ENCODE data around the gene UBB. TPM values are rescaled to one million over a fixed set of nuclear protein-coding genes. Genes with fewer than 3 reads are reported as not detected.
A peak's percentile ranks its signal among the peaks of the same experiment; 100 is the strongest.

The UBB gene
- total RNA-seq, 1 donor from 2014 or later: 475 TPM

DNA sequence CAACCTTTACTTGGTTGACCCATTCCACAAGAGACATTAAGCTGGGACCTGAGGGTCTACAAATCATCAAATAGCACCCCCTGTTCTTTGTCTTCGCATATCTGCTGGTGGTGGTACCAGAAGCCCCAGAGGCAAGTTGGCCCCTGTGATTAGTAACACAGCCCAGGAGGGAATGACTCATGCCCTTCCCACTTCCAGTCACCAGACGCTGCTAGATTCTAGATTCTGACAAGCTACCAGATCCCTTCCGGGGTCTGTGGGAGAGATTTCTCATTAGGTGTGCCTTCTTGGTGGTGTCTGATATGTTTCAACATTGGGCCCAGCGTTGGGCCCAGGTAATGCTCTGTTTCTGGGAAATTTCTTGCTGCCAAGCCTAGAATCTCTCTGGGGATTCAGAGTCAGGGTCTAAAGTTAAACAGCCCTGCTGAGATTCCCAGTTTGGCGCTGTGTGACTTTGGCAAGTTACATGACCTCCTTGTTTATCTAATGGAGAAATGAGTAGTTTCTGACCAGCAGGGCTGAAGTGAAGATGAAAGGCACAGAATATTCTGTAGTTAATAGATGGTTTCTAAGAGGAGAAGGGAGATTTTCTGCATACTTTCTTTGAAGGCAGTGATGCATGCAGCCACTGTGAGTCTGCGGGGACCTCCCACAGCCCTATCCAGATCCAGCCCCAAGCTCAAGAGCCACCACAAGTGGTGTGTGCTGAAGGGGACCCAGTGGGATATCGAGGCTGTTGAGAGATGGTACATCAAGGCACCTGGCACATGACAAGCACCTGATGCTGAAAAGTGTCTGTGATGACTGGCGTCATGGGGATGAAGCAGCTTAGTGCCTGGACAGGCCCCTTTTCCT, 38.4 kb downstream of the UBB start:
- peak; percentile 38 for ATAC-seq

DNA sequence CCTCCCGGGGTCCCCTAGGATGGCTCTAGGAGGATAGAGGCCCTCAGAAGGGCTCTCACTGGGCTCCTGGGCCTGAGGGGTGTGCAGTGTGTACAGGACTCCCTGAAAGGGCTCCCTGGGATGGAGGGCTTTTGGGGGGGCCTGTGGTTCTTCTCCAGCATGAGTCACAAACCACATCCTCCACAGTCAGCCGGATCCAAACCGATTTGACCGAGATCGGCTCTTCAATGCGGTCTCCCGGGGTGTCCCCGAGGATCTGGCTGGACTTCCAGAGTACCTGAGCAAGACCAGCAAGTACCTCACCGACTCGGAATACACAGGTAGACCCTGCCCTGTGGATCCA, 39.0 kb downstream of the UBB start:
- no peak for ATAC-seq

DNA sequence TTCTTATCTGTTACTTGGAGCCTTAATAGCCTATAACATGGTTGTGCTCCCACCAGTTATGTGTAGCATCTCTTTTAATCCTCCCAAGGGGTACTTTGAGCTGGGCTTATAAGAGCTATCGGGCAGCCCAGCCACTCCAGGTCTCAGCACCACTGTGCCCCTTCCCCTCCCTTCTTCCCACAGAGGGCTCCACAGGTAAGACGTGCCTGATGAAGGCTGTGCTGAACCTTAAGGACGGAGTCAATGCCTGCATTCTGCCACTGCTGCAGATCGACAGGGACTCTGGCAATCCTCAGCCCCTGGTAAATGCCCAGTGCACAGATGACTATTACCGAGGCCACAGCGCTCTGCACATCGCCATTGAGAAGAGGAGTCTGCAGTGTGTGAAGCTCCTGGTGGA, 41.5 kb downstream of the UBB start:
- no peak for ATAC-seq

DNA sequence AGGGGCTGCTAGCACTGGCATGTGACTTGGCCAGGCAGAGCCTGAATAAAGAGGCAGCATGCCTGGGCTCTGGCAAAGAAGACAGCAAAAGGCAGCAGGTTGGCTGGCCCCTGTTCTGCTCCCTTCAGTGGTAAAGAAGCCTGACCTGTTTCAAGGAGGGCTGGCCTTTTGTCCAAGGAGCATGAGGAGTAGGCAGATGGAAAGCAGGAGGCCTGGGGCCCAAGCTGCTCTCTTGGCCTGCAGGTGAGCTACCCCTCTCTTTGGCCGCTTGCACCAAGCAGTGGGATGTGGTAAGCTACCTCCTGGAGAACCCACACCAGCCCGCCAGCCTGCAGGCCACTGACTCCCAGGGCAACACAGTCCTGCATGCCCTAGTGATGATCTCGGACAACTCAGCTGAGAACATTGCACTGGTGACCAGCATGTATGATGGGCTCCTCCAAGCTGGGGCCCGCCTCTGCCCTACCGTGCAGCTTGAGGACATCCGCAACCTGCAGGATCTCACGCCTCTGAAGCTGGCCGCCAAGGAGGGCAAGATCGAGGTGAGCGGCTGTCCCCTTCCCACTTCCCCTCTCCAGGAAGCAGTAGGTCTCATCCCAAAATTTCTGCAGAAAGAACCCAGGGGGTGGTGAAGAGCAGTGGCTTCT, 42.5 kb downstream of the UBB start:
- no peak for ATAC-seq

DNA sequence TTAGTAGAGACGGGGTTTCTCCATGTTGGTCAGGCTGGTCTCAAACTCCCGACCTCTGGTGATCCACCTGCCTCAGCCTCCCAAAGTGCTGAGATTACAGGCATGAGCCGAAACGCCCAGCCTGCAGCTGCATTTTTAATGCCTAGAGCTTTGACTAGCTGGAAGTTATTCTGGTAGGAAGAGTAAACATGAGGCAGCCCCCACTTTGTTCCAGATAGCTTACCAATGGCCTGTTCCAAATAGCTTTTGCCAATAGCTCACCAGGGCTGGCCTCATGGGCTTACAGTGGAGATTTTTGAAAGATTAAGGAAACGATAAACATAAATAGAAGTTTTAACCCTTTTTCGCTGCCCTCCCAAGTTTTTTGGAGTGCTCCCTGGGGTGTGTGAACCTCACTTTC, 44.3 kb downstream of the UBB start:
- no peak for ATAC-seq

DNA sequence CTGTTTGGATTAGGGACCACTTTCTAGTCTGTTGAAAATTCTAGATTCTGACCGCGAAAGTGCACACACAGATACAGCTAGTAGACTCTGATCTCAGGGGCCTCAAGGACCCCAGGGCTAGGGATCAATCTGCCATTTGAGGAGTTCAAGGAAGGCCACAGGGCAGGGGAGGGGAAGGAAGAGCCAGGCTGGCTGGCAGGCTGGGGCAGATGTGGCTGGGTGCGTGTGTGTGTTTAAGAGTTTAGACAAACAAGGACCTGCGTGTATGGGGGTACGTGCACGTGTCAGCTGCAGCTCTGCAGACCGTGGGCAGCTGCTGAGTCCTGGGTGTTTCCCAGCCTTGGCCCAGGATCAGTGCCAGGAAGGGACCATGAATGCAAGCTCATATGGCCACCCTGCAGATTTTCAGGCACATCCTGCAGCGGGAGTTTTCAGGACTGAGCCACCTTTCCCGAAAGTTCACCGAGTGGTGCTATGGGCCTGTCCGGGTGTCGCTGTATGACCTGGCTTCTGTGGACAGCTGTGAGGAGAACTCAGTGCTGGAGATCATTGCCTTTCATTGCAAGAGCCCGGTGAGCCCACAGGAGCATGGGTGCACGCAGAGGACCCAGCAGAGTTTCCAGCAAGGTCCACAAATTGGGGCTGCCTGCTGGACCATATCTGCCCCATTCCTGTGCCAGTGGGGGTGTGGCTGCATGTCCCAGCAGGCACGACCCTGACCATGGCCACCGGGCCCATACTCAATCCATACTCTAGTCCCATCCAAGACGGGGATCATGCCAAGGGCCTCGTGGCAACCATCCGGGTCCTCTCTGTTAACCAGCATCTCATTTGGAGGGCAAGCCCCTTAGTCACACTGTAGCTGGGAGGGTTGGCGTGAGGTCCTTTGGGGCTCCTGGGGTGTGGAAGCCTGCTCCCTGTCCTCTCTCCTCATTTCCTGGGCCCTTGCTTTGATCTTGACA, 45.1 kb downstream of the UBB start:
- no peak for ATAC-seq

DNA sequence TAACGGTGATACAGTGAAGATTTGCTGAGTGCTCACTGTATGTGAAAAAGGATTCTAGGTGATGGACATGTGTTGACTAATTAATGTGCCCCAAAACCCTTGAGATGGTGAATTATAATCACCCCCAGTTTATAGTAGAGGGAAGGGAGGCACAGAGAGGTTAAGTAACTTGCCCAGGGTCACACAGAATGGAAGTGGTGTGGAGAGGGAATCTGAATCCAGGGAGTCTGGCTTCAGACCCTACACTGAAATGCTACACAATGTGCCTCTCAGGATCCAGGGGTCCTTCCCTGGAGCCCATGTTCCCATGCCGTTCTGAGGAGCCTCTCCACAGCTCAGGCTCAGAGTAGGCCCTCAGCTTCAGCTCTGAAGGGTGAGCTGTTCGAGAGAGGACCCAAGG, 46.1 kb downstream of the UBB start:
- no peak for ATAC-seq

DNA sequence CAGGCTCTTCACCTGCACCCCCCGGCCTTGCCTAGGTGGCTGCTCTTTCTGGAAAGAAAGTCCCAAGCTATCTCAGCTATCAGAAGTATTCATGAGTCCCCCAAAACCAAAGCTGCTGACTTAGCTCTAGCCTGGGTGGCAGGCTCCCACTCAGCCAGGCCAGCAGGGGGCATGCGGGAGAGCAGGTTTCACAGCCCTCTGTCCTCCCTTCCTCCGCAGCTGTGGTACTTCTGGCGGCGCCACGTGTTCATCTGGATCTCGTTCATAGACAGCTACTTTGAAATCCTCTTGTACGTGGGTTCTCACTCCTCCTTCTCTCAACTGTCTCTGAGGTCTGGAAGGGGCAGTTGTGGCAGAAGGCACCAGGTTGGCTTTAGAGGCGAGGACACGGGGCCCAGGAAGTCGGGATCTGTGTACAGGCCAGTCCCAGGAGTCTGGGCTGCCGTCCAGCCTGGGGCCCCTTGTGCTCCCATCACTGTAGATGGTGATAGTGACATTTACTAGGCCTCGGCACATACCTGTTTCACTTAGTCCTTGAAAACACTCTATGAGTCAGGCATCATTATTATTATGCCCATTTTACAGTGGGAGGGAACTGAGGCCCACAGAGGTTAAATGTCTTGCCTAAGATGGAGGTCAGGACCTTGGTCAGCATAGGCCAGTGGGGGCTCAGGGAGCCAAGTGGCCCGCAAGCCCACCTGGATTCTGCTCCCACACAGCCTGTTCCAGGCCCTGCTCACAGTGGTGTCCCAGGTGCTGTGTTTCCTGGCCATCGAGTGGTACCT, 47.4 kb downstream of the UBB start:
- peak; percentile 39 for ATAC-seq

DNA sequence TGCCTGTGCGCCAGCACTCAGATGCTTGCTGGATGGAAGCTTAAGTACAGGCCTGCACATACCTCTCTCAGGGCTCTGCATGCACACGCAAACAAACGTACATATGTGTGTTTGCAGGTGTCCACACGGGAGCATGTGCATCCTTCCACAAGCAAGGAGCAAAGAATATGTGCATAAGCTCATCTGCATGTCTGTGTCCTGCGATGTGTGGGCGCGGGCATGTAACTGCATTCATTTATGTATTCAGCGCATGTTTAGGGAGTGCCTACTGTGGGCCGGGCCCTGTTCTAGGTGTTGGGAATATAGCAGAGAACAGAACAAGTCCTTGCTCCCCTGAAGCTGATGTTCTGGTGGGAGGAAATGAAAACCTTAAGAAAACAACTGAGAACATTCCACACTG, 48.2 kb downstream of the UBB start:
- ATAC-seq: peak; percentile 34

DNA sequence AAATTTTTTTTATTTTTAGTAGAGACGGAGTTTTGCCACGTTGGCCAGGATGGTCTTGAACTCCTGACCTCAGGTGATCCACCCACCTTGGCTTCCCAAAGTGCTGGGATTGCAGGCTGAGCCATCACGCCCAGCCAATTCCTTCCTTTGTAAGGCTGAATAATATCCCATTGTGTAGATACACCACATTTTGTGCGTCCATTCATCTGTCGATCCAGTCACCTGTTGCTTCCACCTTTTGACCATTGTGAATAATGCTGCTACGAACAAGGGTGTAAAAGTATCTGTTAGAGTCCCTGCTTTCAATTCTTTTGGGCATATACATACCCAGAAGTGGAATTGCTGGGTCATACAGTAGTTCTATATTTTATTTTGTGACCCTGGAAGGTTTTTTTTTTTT, 49.8 kb downstream of the UBB start:
- no peak for ATAC-seq

DNA sequence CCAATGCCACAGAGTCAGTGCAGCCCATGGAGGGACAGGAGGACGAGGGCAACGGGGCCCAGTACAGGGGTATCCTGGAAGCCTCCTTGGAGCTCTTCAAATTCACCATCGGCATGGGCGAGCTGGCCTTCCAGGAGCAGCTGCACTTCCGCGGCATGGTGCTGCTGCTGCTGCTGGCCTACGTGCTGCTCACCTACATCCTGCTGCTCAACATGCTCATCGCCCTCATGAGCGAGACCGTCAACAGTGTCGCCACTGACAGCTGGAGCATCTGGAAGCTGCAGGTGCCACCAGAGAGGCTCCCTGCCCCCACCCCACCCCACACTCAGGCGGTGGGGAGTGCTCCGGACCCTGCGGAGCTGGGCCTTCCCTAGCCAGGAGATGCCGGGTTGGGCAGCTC, 51.1 kb downstream of the UBB start:
- ATAC-seq: no peak

Other genes with a start within 250 kb of the UBB start
- 71.0 TPM for gene NCOR1, start 165.6 kb upstream of the UBB start, total RNA-seq
- gene PIGL, start 163.9 kb upstream of the UBB start, total RNA-seq: 18.9 TPM
- gene CENPV, start 27.6 kb upstream of the UBB start, total RNA-seq: 1.2 TPM
- 2.7 TPM for gene TRPV2, start 34.5 kb downstream of the UBB start, total RNA-seq
- gene LRRC75A, start 111.1 kb downstream of the UBB start, total RNA-seq: 0.08 TPM
- 1.9 TPM for gene ZNF287, start 188.1 kb downstream of the UBB start, total RNA-seq

Data from esophagus mucosa (tissue), 1 donor.